Measurements from ENCODE around the gene PMVK. TPM values are rescaled to one million over a fixed set of nuclear protein-coding genes. Genes with fewer than 3 reads are reported as not detected.

PMVK gene
- total RNA-seq, 1 donor = 6.2 TPM

DNA sequence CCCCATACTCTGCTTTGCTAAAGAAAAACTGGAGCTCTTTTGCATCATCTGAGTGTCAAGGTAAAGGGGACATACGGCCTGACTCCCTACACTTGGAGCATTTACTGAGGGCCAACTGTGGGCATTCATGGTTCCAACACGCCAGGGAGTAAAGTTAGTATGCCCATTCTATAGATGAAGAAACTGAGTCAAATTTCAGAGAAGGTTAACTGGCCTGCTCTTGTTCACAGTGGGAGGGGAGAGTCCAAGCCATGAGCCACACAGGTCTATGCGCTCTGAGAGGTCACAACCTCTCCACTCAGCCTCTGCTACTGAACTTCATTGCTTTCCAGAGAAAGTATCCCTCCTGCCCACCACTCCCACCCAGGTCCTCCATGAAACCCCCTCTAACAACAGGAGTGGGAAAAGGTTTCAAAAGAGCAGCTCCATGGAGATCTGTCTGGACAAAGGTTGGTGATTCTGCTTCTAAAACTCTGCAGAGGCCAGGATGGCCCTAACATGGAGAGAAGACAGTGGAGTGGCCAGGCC is 59.6 kb downstream of the PMVK start:
- no peaks in the 10 kb centered on the region for H3K9me3 ChIP-seq (ENCODE audit: low read depth, low read length)
- TF ChIP-seq, protein P1, sequence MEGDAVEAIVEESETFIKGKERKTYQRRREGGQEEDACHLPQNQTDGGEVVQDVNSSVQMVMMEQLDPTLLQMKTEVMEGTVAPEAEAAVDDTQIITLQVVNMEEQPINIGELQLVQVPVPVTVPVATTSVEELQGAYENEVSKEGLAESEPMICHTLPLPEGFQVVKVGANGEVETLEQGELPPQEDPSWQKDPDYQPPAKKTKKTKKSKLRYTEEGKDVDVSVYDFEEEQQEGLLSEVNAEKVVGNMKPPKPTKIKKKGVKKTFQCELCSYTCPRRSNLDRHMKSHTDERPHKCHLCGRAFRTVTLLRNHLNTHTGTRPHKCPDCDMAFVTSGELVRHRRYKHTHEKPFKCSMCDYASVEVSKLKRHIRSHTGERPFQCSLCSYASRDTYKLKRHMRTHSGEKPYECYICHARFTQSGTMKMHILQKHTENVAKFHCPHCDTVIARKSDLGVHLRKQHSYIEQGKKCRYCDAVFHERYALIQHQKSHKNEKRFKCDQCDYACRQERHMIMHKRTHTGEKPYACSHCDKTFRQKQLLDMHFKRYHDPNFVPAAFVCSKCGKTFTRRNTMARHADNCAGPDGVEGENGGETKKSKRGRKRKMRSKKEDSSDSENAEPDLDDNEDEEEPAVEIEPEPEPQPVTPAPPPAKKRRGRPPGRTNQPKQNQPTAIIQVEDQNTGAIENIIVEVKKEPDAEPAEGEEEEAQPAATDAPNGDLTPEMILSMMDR (IDR thresholded peaks at IDR 0.05; ENCODE audit: extremely low read depth, low read depth, low read length) = no peak
- H3K4me2 ChIP-seq (ENCODE audit: insufficient read depth, low read length) = no peak overlapping the region
- H3K79me2 ChIP-seq (ENCODE audit: insufficient read depth, low read length) = no peaks in the 10 kb centered on the region
- DNase-seq (ENCODE audit: insufficient read length, low spot score, missing footprints) = no peak
- H4K20me1 ChIP-seq (ENCODE audit: insufficient read depth, low read length) = no peaks in the 10 kb centered on the region
- H3K4me3 ChIP-seq (ENCODE audit: insufficient read depth, low read length) = no peak overlapping the region
- H3K27me3 ChIP-seq (ENCODE audit: insufficient read depth, low read length) = peaks cover 48% of the 10 kb centered on the region
- no peaks in the 10 kb centered on the region for H3K4me1 ChIP-seq (ENCODE audit: insufficient read depth, low read length)
- no peaks in the 10 kb centered on the region for H3K36me3 ChIP-seq (ENCODE audit: insufficient read depth, low read length)
- no peak overlapping the region for H2AFZ ChIP-seq (ENCODE audit: low read length)
- no peak overlapping the region for H3K27ac ChIP-seq (ENCODE audit: low read depth, low read length)

Small RNAs within 50 kb of the gene (small RNA-seq; reads per million reads assigned to genes)
- gene MIR4258 = not detected
- gene RF00017 = not detected

Other genes with a start within 250 kb of the PMVK start
- under 0.01 TPM in 2 replicates for gene KCNN3, start 66.4 kb downstream of the PMVK start, total RNA-seq
- gene PBXIP1, start 19.4 kb upstream of the PMVK start, total RNA-seq = 90.1 and 92.8 TPM in 2 replicates
- gene PYGO2, start 25.1 kb upstream of the PMVK start, total RNA-seq = 12.1 and 18.5 TPM in 2 replicates
- 230 and 239 TPM in 2 replicates for gene SHC1, start 34.0 kb upstream of the PMVK start, total RNA-seq
- gene CKS1B, start 38.0 kb upstream of the PMVK start, total RNA-seq = 23.2 and 23.3 TPM in 2 replicates
- gene FLAD1, start 46.6 kb upstream of the PMVK start, total RNA-seq = 17.1 and 20.6 TPM in 2 replicates
- 0.88 TPM in 1 of 2 replicates, not detected in the other for gene LENEP, start 56.9 kb upstream of the PMVK start, total RNA-seq
- gene ZBTB7B, start 66.1 kb upstream of the PMVK start, total RNA-seq = 18.6 and 23.5 TPM in 2 replicates
- gene DCST2, start 97.1 kb upstream of the PMVK start, total RNA-seq = not detected in 2 replicates
- gene DCST1, start 97.1 kb upstream of the PMVK start, total RNA-seq = not detected in 2 replicates
- gene ADAM15, start 114.6 kb upstream of the PMVK start, total RNA-seq = 89.0 and 101 TPM in 2 replicates
- 3.5 and 3.6 TPM in 2 replicates for gene EFNA4, start 127.0 kb upstream of the PMVK start, total RNA-seq
- gene EFNA3, start 142.1 kb upstream of the PMVK start, total RNA-seq = 1.4 and 2.1 TPM in 2 replicates
- 0.36 and 0.88 TPM in 2 replicates for gene EFNA1, start 191.2 kb upstream of the PMVK start, total RNA-seq
- 34.5 and 38.0 TPM in 2 replicates for gene SLC50A1, start 199.1 kb upstream of the PMVK start, total RNA-seq
- gene DPM3, start 203.8 kb upstream of the PMVK start, total RNA-seq = 15.9 and 34.4 TPM in 2 replicates
- 112 and 117 TPM in 2 replicates for gene KRTCAP2, start 236.6 kb upstream of the PMVK start, total RNA-seq
- gene TRIM46, start 237.1 kb upstream of the PMVK start, total RNA-seq = 3.2 and 3.3 TPM in 2 replicates